GM21576 (cell line): ENCODE results near the gene CYP2W1.
"Not testable (repeated sequence)": the region's sequence is repeated elsewhere in the genome, so short reads cannot be mapped to it uniquely, and the experiment has no call there.

Source experiments
- ATAC-seq: cut with Tn5 transposase; IDR thresholded peaks from one replicate; pipeline ENCODE4 v1.9.1; 2021; ENCODE audit warnings: mild to moderate bottlenecking, moderate library complexity; ENCODE audit not compliant: unreplicated experiment

CYP2W1 gene, protein sequence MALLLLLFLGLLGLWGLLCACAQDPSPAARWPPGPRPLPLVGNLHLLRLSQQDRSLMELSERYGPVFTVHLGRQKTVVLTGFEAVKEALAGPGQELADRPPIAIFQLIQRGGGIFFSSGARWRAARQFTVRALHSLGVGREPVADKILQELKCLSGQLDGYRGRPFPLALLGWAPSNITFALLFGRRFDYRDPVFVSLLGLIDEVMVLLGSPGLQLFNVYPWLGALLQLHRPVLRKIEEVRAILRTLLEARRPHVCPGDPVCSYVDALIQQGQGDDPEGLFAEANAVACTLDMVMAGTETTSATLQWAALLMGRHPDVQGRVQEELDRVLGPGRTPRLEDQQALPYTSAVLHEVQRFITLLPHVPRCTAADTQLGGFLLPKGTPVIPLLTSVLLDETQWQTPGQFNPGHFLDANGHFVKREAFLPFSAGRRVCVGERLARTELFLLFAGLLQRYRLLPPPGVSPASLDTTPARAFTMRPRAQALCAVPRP

DNA sequence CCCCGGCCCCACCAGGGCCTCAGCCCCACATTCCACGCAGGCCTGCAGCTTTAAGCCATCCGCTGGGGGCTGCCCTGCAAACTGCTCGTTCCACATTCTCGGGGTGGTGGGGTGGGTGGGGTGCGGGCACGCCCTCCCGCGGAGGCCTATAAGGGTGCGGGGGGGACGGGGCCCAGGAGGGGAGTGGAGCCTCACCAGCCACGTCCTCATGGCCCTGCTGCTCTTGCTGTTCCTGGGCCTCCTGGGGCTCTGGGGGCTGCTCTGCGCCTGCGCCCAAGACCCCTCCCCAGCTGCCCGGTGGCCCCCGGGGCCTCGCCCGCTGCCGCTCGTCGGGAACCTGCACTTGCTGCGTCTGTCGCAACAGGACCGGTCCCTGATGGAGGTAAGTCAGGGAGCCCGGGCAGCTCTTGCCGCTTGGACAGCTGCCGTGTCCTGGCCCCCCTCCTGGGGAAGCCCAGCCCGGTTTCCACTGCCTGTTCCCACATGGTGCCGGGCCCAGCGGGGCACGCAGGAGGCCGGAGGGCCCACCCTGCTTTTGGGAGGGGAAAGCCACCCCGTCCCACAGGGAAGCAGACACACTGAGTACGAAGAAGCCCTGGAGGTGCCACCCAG lies at the start of gene CYP2W1:
TSS of gene CYP2W1 (plus strand) at position 178 of the 612 bp plus-strand sequence. CDS start at position 209, 31 bp downstream.
- ATAC-seq, result no peak

DNA sequence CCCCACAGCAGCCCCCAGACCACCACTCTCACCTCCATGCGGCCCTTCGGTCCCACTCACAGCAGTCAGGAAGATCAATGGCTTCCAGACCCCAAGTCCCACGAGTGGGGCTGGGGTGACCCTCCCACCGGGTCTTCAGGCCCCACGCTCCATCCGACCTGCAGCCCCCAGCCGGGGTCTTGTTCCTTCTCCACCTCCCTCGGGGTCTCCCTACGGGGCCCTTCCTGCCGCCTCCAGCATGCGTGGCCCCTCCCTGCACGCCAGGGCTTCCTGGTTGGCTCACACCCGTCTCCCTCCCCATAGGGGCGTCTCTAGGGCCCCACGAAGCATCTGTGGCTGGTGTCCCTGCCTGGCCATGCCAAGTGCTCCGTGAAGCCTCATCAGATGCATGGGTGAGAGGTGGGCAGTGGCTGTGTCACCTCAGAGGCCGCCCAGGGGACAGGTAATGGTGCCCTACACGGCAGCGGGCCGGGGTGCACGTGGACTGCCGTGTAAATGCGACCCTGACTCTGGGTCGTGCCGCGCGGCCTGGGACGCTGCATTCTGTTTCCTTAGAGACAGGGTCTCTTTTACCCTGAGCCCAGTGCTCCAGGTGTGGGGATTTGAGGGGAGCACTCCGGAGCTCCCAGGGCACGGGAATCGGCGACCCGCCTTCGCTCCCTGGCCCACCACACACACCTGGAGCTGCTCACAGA lies 48.4 kb upstream of the CYP2W1 start:
- no peak for ATAC-seq

GRCh38 chr7:935164-935873 lies 47.7 kb upstream of the CYP2W1 start:
- no peak for ATAC-seq

DNA sequence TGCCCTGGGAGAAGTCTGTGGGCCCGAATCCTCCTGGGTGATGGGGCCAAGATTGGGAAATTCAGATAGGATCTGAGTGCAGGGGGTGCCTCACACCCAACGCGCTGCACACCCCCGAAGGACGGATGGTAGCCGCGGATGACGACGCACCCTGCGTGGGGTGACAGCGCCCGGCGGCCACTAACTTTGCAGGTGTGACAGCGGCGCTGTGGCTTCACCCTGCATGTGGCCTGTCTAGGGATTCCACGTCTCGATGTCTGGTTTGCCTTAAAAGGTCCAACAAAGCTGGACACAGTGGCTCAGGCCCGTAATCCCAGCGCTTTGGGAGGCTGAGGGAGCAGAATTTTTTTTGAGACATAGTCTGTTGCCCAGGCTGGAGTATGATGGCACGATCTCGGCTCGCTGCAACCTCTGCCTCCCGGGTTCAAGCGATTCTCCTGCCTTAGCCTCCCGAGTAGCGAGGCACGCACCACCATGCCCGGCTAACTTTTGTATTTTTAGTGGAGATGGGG lies 47.1 kb upstream of the CYP2W1 start:
- no peak for ATAC-seq

GRCh38 chr7:936386-937054 lies 46.5 kb upstream of the CYP2W1 start:
- peak; percentile 70 for ATAC-seq

DNA sequence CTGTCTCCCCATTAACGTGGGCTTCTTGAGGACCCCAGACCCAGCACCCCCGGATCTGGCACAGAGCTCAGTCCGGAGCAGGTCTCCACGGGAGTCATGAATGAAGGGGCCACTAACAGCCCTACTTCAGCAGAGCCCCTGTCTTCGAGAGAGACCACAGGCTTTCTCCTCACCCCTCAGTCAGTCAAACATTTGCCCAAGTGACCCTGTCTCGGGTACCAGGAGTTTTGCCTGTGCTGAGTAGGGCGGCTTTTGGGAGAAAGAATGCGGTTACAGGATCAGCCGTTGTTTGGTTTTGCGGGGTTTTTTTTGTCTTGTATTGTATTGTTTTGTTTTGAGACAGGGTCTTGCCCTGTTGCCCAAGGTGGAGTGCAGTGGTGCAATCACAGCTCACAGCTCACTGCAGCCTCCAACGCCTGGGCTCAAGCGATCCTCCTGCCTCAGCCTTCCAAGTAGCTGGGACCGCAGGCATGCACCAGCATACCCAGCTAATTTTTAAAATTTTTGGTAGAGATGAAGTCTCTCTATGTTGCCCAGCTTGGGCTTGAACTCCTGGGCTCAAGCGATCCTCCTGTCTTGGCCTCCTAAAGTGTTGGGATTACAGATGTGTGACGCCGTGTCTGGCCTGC lies 45.0 kb upstream of the CYP2W1 start:
- ATAC-seq, result no peak

- no peak for ATAC-seq
These were observed 44.3 kb upstream of the CYP2W1 start for GRCh38 chr7:938546-939185.

GRCh38 chr7:939843-940242 lies 43.1 kb upstream of the CYP2W1 start:
- no peak for ATAC-seq

DNA sequence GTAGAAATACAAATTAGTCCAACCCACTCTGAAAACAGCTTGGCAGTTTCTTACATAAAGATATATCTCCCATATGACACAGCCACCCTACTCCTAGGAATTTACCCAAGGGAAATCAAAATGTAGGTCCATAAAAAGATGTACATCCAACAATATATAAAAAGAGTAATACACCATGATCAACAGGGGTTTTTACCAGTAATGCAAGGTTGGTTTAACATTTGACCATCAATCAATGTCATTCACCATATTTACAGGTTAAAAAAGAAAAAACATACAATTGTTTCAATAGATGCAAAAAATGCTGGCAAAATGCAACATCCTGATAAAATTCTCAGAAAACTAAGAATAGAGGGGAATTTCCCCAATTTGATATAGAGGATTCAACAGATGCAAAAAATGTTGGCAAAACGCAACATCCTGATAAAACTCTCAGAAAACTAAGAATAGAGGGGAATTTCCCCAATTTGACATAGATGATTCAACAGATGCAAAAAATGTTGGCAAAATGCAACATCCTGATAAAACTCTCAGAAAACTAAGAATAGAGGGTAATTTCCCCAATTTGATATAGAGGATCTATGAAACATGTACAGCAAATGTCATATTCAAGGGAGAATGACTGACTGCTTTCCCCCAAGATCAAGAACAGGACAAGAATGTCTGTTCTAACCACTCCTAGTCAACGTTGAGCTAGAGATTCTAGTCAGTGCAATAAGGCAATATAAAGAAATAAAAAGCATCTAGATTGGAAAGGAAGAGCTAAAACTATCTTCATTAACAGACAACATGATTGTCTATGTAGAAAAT lies 42.2 kb upstream of the CYP2W1 start:
- no peak for ATAC-seq

GRCh38 chr7:943793-944192 lies 39.2 kb upstream of the CYP2W1 start:
- ATAC-seq, result not testable (repeated sequence)

GRCh38 chr7:944744-945143 lies 38.2 kb upstream of the CYP2W1 start:
- ATAC-seq, result no peak

DNA sequence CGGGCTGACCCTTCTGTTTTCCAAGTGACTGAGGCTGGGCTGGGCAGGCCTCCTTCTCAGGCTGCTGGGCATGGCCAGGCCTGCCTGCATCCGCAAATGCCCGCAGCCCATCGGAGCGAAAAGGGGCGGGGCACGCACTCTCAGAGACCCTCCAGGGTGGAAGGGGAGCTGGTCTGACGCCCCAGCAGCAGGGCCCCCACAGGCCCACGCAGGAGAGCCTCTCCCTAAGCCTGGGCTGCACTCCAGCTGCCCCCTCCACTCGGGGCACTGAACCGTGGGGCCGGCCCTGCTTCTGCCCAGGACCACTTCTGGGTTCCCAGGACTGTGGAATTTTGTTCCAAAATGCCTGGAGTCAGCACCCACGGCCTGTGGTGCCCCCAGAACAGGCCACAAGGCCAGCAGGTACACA lies 37.8 kb upstream of the CYP2W1 start:
- no peak for ATAC-seq

DNA sequence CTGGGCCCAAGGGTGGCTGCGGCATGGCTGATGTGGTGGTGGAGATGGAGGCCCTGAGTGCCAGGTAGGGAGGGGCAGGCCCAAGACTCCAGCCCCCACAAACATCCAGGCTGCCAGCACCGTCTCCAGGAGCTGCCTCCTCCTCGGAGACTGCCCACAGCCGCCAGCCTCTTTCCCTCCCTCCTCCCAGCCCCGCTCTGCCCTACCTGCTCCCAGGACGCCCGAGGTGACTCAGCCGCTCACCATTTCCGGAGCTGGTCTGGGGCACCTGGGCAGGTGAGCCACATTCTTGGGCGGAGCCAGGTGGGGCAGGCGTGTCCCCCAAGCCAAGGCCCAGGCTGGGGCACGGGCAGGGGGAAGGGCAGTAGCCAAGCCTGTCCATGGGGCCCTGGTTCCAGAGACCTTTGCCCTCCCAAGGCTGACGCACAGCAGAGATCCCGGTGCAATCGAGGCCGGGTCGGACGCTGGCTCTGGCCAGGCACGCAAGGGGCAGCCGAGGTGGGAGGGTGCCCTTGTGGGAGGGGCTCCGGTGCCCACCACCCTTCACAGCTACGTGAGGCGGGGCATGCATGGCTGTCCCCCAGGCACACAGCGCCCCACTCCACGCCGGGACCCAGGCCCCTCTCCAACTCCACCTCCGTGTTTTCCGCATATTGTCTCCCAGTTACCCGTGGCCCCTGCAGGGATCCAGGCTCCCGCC lies 37.3 kb upstream of the CYP2W1 start:
- no peak for ATAC-seq

DNA sequence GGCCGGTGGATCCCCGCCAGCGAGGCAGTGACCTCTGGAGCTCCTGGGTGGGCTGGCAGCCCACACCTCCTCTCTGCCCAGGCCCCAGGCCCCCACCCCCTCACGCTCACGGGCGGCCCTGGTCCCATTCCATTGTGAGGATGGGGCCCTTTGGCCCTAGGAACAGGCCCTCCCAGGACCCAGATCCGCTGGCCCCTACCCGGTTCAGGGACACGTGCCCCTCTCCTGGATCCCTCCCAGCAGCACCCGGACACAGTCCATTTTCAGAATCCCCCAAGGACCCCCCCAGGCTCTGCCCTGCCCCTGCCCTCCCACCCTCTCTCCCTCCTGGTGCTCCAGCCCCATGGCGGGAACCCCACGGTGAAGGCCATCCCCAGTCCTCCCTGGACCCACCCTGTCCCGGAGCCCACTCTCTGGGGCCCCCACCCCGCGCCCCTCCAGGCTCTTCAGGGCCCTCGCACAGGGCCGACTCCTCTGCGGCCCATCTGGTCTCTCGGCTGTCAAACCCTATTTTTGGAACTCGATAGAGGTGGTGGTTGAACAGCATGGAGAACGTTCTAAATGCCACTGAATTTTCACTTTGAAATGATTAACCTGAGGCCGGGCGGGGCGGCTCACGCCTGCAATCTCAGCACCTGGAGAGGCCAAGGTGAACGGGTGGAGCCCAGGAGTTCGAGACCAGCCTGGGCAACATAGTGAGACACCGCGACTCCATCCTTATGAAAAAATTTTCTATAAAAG lies 36.6 kb upstream of the CYP2W1 start:
- no peak for ATAC-seq

GRCh38 chr7:947391-948210 lies 35.4 kb upstream of the CYP2W1 start:
- ATAC-seq, result no peak
